ENCODE measurements around the gene YARS1.

GRCh38 chr1:32728413-32729077 is 88.6 kb downstream of the YARS1 start:
- TF ChIP-seq CTCF (IDR thresholded peaks at IDR 0.05): no peak
- no peak for TF ChIP-seq POLR2A (IDR thresholded peaks at IDR 0.05)
